Measurements from ENCODE around the gene C6orf136.
A peak's percentile ranks its signal among the peaks of the same experiment; 100 is the strongest.
"Not testable (repeated sequence)": the region's sequence is repeated elsewhere in the genome, so short reads cannot be mapped to it uniquely, and the experiment has no call there.

Gene C6orf136

GRCh38 chr6:30656513-30656912, 9.6 kb downstream of the C6orf136 start:
- no peak for DNase-seq (ENCODE audit: low read depth in 2 of 2)

GRCh38 chr6:30657454-30657853, 10.5 kb downstream of the C6orf136 start:
- DNase-seq (ENCODE audit: low read depth in 2 of 2), result no peak

- DNase-seq (ENCODE audit: low read depth in 2 of 2), result not testable (repeated sequence)
Observed at GRCh38 chr6:30657922-30658321, 11.0 kb downstream of the C6orf136 start.

GRCh38 chr6:30664994-30665767, 18.2 kb downstream of the C6orf136 start:
- no peak for DNase-seq (ENCODE audit: low read depth in 2 of 2)

- DNase-seq (ENCODE audit: low read depth in 2 of 2), result not testable (repeated sequence)
Observed at GRCh38 chr6:30666300-30666699, 19.4 kb downstream of the C6orf136 start.

- no peak for DNase-seq (ENCODE audit: low read depth in 2 of 2)
Observed at GRCh38 chr6:30670760-30671527, 24.0 kb downstream of the C6orf136 start.

GRCh38 chr6:30672445-30673253, 25.7 kb downstream of the C6orf136 start, which contains the start of gene DHX16:
TSS of gene DHX16 (minus strand) at chr6:30673006. CDS start at chr6:30672841, 165 bp downstream.
- DNase-seq (ENCODE audit: low read depth in 2 of 2), result peak; percentile 73 to 79

- DNase-seq (ENCODE audit: low read depth in 2 of 2), result no peak
Observed at GRCh38 chr6:30676660-30677285, 29.8 kb downstream of the C6orf136 start.

- DNase-seq (ENCODE audit: low read depth in 2 of 2), result peak; percentile 87 to 92
Observed at GRCh38 chr6:30678964-30679726, 32.2 kb downstream of the C6orf136 start.

GRCh38 chr6:30679765-30680535, 33.0 kb downstream of the C6orf136 start:
- no peak for DNase-seq (ENCODE audit: low read depth in 2 of 2)

- DNase-seq (ENCODE audit: low read depth in 2 of 2), result no peak
Observed at GRCh38 chr6:30681766-30682142, 34.8 kb downstream of the C6orf136 start.

GRCh38 chr6:30682143-30683117, 35.5 kb downstream of the C6orf136 start:
- DNase-seq (ENCODE audit: low read depth in 2 of 2), result peak; percentile 57 to 65

GRCh38 chr6:30683183-30683979, 36.4 kb downstream of the C6orf136 start:
- DNase-seq (ENCODE audit: low read depth in 2 of 2), result no peak

GRCh38 chr6:30683980-30684338, 37.0 kb downstream of the C6orf136 start:
- no peak for DNase-seq (ENCODE audit: low read depth in 2 of 2)

- no peak for DNase-seq (ENCODE audit: low read depth in 2 of 2)
Observed at GRCh38 chr6:30684386-30685156, 37.6 kb downstream of the C6orf136 start.

GRCh38 chr6:30685157-30686008, 38.5 kb downstream of the C6orf136 start:
- no peak for DNase-seq (ENCODE audit: low read depth in 2 of 2)

Measured in stimulated activated CD4-positive, alpha-beta T cell treated with anti-CD3 and anti-CD28 coated beads, Interleukin-1b, Interleukin-23, amount 100 ng/mL, for 1 hour (primary cell).